GM19025 (cell line): ENCODE data around the gene SYT6.

Experiments used
- ATAC-seq: cut with Tn5 transposase; IDR thresholded peaks from one replicate; pipeline ENCODE4 v1.9.1; 2021; ENCODE audit warnings: mild to moderate bottlenecking, low read depth, moderate library complexity; ENCODE audit not compliant: unreplicated experiment

The SYT6 gene

GRCh38 chr1:114154963-114155322, 1.3 kb upstream of the SYT6 start:
- ATAC-seq = no peak

- ATAC-seq = no peak
Measured at GRCh38 chr1:114154146-114154962, 685 bp upstream of the SYT6 start.

- no peak for ATAC-seq
Measured at GRCh38 chr1:114152508-114153260, 985 bp downstream of the SYT6 start.

GRCh38 chr1:114152089-114152507, 1.6 kb downstream of the SYT6 start:
- no peak for ATAC-seq

- no peak for ATAC-seq
Measured at GRCh38 chr1:114150016-114150415, 3.7 kb downstream of the SYT6 start.

GRCh38 chr1:114149211-114149610, 4.5 kb downstream of the SYT6 start:
- no peak for ATAC-seq

- ATAC-seq = no peak
Measured at GRCh38 chr1:114145504-114146151, 8.0 kb downstream of the SYT6 start.

- ATAC-seq = no peak
Measured at GRCh38 chr1:114144016-114144415, 9.7 kb downstream of the SYT6 start.

GRCh38 chr1:114139540-114139939, 14.1 kb downstream of the SYT6 start:
- no peak for ATAC-seq

- no peak for ATAC-seq
Measured at GRCh38 chr1:114137497-114137896, 16.2 kb downstream of the SYT6 start.

GRCh38 chr1:114135786-114136185, 17.9 kb downstream of the SYT6 start:
- ATAC-seq = no peak

- ATAC-seq = no peak
Measured at GRCh38 chr1:114134518-114134917, 19.2 kb downstream of the SYT6 start.

- no peak for ATAC-seq
Measured at GRCh38 chr1:114133129-114133528, 20.5 kb downstream of the SYT6 start.

- ATAC-seq = no peak
Measured at GRCh38 chr1:114131526-114132220, 22.0 kb downstream of the SYT6 start.

GRCh38 chr1:114130846-114131525, 22.7 kb downstream of the SYT6 start:
- ATAC-seq = no peak

GRCh38 chr1:114130213-114130612, 23.5 kb downstream of the SYT6 start:
- no peak for ATAC-seq

- no peak for ATAC-seq
Measured at GRCh38 chr1:114128293-114128692, 25.4 kb downstream of the SYT6 start.

GRCh38 chr1:114126261-114127095, 27.2 kb downstream of the SYT6 start:
- ATAC-seq = peak; percentile 91

- no peak for ATAC-seq
Measured at GRCh38 chr1:114124644-114125043, 29.0 kb downstream of the SYT6 start.
